B cell (primary cell): ENCODE data around the gene PSKH1. TPM values are rescaled to one million over a fixed set of nuclear protein-coding genes. Genes with fewer than 3 reads are reported as not detected.

Experiments used
- ATAC-seq: fragments of 200-7000 bp; cut with Tn5 transposase; one replicate; pipeline ENCODE4 v1.10.0; 2021; ENCODE audit warnings: low read depth, mild to moderate bottlenecking, moderate number of reproducible peaks, moderate library complexity
- CTCF ChIA-PET: fragments of 350-600 bp; sonication (Branson Sonifier 250); formaldehyde crosslinking; loops from one replicate; lab custom pipeline; 2021; ENCODE audit warnings: antibody characterized with exemption, inconsistent platforms; lab: Charles Lee
- POLR2A ChIA-PET: fragments of 350-600 bp; sonication (Branson Sonifier 250); formaldehyde crosslinking; loops from one replicate; lab custom pipeline; 2021; ENCODE audit warnings: antibody characterized with exemption; lab: Charles Lee
- DNase-seq: peaks from one replicate; pipeline ENCODE4 v3.0.0; 2013
- H2AFZ ChIP-seq: 2 replicates; pipeline ENCODE4 v1.6.1; 2012; ENCODE audit warnings: mild to moderate bottlenecking, low read depth, low read length; ENCODE audit not compliant: insufficient read depth, poor library complexity, severe bottlenecking
- H3K27ac ChIP-seq, 2 donors: 1 replicate in 1 of 2; 2 replicates in 1 of 2; pipeline ENCODE4 v1.5.1; 2012 to 2013; ENCODE audit warnings: low read length in 2 of 2, mild to moderate bottlenecking in 2 of 2, moderate library complexity in 1 of 2
- H3K27me3 ChIP-seq, 4 experiments: fragments of 200-600 bp in 1 of 4; sonication (generic) in 1 of 4; replicated peaks in 1 of 4; 1 replicate in 2 of 4; 2 replicates in 2 of 4; pipeline versions ENCODE4 v1.6.1 to v1.7.0; 2013 to 2016; ENCODE audit warnings: low read length in 3 of 4, mild to moderate bottlenecking in 2 of 4, mixed read lengths in 1 of 4, moderate library complexity in 1 of 4; ENCODE audit not compliant: insufficient read depth in 4 of 4, control insufficient read depth in 3 of 4; ENCODE audit errors: control extremely low read depth in 1 of 4
- H3K36me3 ChIP-seq, 2 experiments: replicated peaks in 1 of 2; 1 replicate in 1 of 2; 2 replicates in 1 of 2; pipeline versions ENCODE4 v1.6.1 to v1.7.1; 2013; ENCODE audit warnings: low read length in 1 of 2; ENCODE audit not compliant: insufficient read depth in 2 of 2, control insufficient read depth in 1 of 2; ENCODE audit errors: control extremely low read depth in 1 of 2, extremely low read depth in 1 of 2
- H3K4me1 ChIP-seq, 2 donors: fragments of 200-600 bp in 1 of 2; sonication (generic) in 1 of 2; 1 replicate in 1 of 2; 2 replicates in 1 of 2; pipeline versions ENCODE4 v1.5.1 to v1.6.1; 2013 to 2017; ENCODE audit warnings: low read length in 2 of 2; ENCODE audit not compliant: control insufficient read depth in 2 of 2, insufficient read depth in 2 of 2
- H3K4me2 ChIP-seq: replicated peaks from 2 replicates; pipeline ENCODE3; 2012; ENCODE audit warnings: mild to moderate bottlenecking, low read depth, low read length; ENCODE audit not compliant: poor library complexity, severe bottlenecking
- H3K4me3 ChIP-seq, 5 experiments: fragments of 200-600 bp in 1 of 5; sonication (generic) in 1 of 5; 1 replicate in 3 of 5; 2 replicates in 2 of 5; pipeline versions ENCODE4 v1.5.1 to v1.7.0; 2011 to 2016; ENCODE audit warnings: low read length in 4 of 5, mild to moderate bottlenecking in 4 of 5, low read depth in 2 of 5, control low read depth in 1 of 5, moderate library complexity in 1 of 5; ENCODE audit not compliant: insufficient read depth in 1 of 5; ENCODE audit errors: control extremely low read depth in 1 of 5, extremely low read depth in 1 of 5
- H3K79me2 ChIP-seq: fragments of 200-600 bp; sonication (generic); one replicate; pipeline ENCODE4 v1.6.0; 2016; ENCODE audit warnings: low read length; ENCODE audit not compliant: control insufficient read depth, insufficient read depth
- H3K9ac ChIP-seq: fragments of 200-600 bp; sonication (generic); 2 replicates; pipeline ENCODE4 v1.6.1; 2017; ENCODE audit warnings: mild to moderate bottlenecking, low read length, moderate library complexity
- H3K9me3 ChIP-seq, 3 donors: one replicate each; pipeline versions ENCODE4 v1.6.1 to v1.7.1; 2013; ENCODE audit warnings: low read length in 2 of 3; ENCODE audit not compliant: control insufficient read depth in 2 of 3, insufficient read depth in 1 of 3; ENCODE audit errors: control extremely low read depth in 1 of 3
- H4K20me1 ChIP-seq: 2 replicates; pipeline ENCODE4 v1.6.0; 2012; ENCODE audit warnings: mild to moderate bottlenecking, low read length; ENCODE audit not compliant: insufficient read depth, control insufficient read depth, poor library complexity, severe bottlenecking
- H3K27ac Mint-ChIP-seq: one replicate; pipeline ENCODE4 v1.8.0; 2021; ENCODE audit warnings: mixed read lengths
- H3K27me3 Mint-ChIP-seq: one replicate; pipeline ENCODE4 v1.8.0; 2021; ENCODE audit warnings: mixed read lengths
- H3K4me1 Mint-ChIP-seq: one replicate; pipeline ENCODE4 v1.8.0; 2021; ENCODE audit warnings: mixed read lengths
- H3K4me3 Mint-ChIP-seq: one replicate; pipeline ENCODE4 v1.8.0; 2021; ENCODE audit warnings: mixed read lengths
- H3K9me3 Mint-ChIP-seq: one replicate; pipeline ENCODE4 v1.8.0; 2022; ENCODE audit warnings: mixed read lengths; ENCODE audit not compliant: insufficient read depth
- CTCF ChIP-seq: fragments of 200-600 bp; IDR thresholded peaks from one replicate; pipeline ENCODE4 v1.8.0; 2022; ENCODE audit warnings: antibody characterized with exemption, mild to moderate bottlenecking
- EZH2 ChIP-seq: IDR thresholded peaks from 2 replicates; pipeline ENCODE4 v1.6.1; 2012; ENCODE audit warnings: borderline replicate concordance, low read depth, mild to moderate bottlenecking, moderate library complexity, low read length; ENCODE audit not compliant: insufficient read depth, poor library complexity, severe bottlenecking
- WGBS: methylation state at CpG from one replicate; pipeline ENCODE4 v1.1.5; 2013; ENCODE audit warnings: missing lambda C conversion rate; ENCODE audit not compliant: insufficient coverage; 5-methylcytosine and 5-hydroxymethylcytosine counted together
- intact Hi-C: fragments of 100-400 bp; cut with micrococcal nuclease; formaldehyde crosslinking; loops from one replicate; pipeline ENCODE4 v1.10.0; 2022
- polyA plus RNA-seq: library from polyadenylated mRNA; depleted of rRNA; stranded (reverse); fragments of >200 nt; gene quantifications from 2 replicates; pipeline ENCODE4 v1.2.3, GENCODE V29; 2012
- total RNA-seq, 2 donors: library from RNA; stranded (reverse); fragments of 120-200 nt in 1 of 2; gene quantifications; 1 replicate in 1 of 2; 2 replicates in 1 of 2; pipeline versions ENCODE4 v1.2.3 to v1.2.4, GENCODE V29; 2013 to 2022

Gene PSKH1
- total and polyA plus RNA-seq, 2 donors (not counting 1 experiment from before 2014, with no cell fraction given) = 20.1 to 29.1 TPM

DNA sequence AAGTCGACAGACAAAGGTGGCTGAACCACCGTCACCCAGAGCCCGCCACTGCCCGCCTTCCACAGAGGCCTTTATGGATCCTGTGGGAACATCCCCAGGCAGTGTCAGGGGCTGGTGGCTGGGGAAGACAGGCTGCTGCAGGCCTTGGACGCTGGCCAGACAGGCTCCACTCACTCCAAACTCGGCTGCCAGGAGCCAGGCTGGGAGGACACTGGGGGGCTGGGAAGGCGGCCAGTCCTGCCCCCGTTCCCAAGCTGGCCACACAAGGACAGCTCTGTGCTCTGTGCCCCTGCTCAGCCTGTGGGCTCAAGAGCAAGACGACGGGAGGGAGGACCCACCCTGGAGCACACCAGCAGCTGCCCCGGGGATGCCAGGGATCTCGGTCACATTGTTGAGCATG lies 58.4 kb downstream of the PSKH1 start:
- H3K4me1 Mint-ChIP-seq = no peaks in the 10 kb centered on the region
- Histone ChIP-seq H3K4me1 (no peaks in the 10 kb centered on the region), H3K4me3 (no peak overlapping the region), H3K27me3 (no peaks in the 10 kb centered on the region), H3K79me2 (no peaks in the 10 kb centered on the region), H2AFZ (no peak overlapping the region), H4K20me1 (no peaks in the 10 kb centered on the region), H3K9me3 (no peaks in the 10 kb centered on the region), H3K27ac (no peak overlapping the region), H3K9ac (no peak overlapping the region), H3K4me2 (no peak overlapping the region), H3K36me3 (peaks cover 0 to 10% of the 10 kb centered on the region in 2 experiments)
- intact Hi-C loops = no loop called here
- no peak overlapping the region for H3K27ac Mint-ChIP-seq
- no peak for DNase-seq
- H3K27me3 Mint-ChIP-seq = no peaks in the 10 kb centered on the region
- ChIA-PET POLR2A (interaction anchor here (0.6 kb wide), 1 partner anchor 150 kb away, joined by 5 read pairs; no protein-coding TSS in a partner anchor), CTCF (interaction anchor here (0.6 kb wide), 1 partner anchor 86 kb away, joined by 3 read pairs; no protein-coding TSS in a partner anchor)
- no peaks in the 10 kb centered on the region for H3K9me3 Mint-ChIP-seq
- WGBS = 97% methylated on average over 12 of the region's 12 CpGs
- no peak overlapping the region for H3K4me3 Mint-ChIP-seq
- no peak for TF ChIP-seq EZH2
- TF ChIP-seq CTCF = no peak
- ATAC-seq = no peak

DNA sequence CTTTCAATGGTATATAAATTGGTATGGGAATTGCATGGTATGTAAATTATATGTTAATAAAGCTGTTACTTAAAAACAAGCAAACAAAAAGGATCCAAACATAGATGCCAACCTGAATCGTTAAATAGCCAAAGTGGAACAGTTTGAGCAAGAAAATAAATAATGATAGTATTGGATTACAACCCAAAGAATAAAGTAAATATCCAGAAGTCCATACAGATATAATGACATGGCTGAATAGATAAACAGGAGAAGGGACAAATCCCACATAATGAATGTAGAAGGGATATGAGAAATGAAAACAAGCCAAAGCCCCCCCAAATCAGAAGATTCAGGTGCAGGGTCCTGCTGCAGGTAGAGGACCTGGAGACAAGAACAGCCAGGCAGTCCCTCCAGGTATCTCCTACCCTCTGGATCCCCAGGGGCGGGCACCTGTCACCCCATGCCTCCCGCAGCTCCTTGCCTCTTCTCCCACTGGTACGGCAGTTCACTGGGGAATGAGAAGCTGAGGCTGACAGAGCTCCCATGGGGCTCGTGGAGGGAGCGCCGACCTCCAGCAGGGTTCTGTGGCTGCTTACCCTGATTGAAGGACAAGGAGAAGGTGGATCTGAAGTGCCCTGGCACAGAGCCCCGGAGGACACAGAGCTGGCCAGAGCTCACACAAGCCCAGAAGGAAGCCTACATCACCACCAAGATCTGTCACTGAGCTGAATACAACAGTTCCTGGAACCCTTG lies 60.8 kb downstream of the PSKH1 start:
- Mint-ChIP-seq H3K27ac (no peak overlapping the region), H3K4me1 (no peaks in the 10 kb centered on the region), H3K9me3 (no peaks in the 10 kb centered on the region), H3K27me3 (no peaks in the 10 kb centered on the region), H3K4me3 (no peak overlapping the region)
- Histone ChIP-seq H3K4me2 (no peak overlapping the region), H3K36me3 (peaks cover 0 to 10% of the 10 kb centered on the region in 2 experiments), H3K79me2 (no peaks in the 10 kb centered on the region), H3K27ac (no peak overlapping the region), H3K4me3 (no peak overlapping the region), H4K20me1 (no peaks in the 10 kb centered on the region), H3K9ac (no peak overlapping the region), H3K4me1 (no peaks in the 10 kb centered on the region), H3K9me3 (no peaks in the 10 kb centered on the region), H3K27me3 (no peaks in the 10 kb centered on the region), H2AFZ (no peak overlapping the region)
- intact Hi-C loops = no loop called here
- WGBS = 97% methylated on average over 5 of the region's 8 CpGs
- no peak for DNase-seq
- no peak for TF ChIP-seq CTCF
- TF ChIP-seq EZH2 = no peak
- no peak for ATAC-seq
- CTCF ChIA-PET = interaction anchor here (1.3 to 1.6 kb wide), 3 partner anchors 13 to 31 kb away, joined by 4 to 5 read pairs (median 4); no protein-coding TSS in a partner anchor
- POLR2A ChIA-PET = no interaction called here
